Stimulated activated CD4-positive, alpha-beta T cell treated with anti-CD3 and anti-CD28 coated beads, Interleukin-4, amount 100 ng/mL, for 1 hour (primary cell): Measurements from ENCODE around the gene C1GALT1.
A peak's percentile ranks its signal among the peaks of the same experiment; 100 is the strongest.
"Not testable (repeated sequence)": the region's sequence is repeated elsewhere in the genome, so short reads cannot be mapped to it uniquely, and the experiment has no call there.

Experiments used
- DNase-seq: peaks from one replicate; pipeline ENCODE4 v3.0.0-alpha.2; 2020

Gene C1GALT1

GRCh38 chr7:7182156-7183060 lies at the start of gene C1GALT1:
C1GALT1 (plus strand) TSS chr7:7182544; CDS start chr7:7234320, 51,776 bp downstream.
- DNase-seq, result peak; percentile 98

- no peak for DNase-seq
Measured at GRCh38 chr7:7134046-7134445, 48.3 kb upstream of the C1GALT1 start.

- DNase-seq, result no peak
Measured at GRCh38 chr7:7135074-7135473, 47.3 kb upstream of the C1GALT1 start.

- DNase-seq, result not testable (repeated sequence)
Measured at GRCh38 chr7:7135924-7136323, 46.4 kb upstream of the C1GALT1 start.

DNA sequence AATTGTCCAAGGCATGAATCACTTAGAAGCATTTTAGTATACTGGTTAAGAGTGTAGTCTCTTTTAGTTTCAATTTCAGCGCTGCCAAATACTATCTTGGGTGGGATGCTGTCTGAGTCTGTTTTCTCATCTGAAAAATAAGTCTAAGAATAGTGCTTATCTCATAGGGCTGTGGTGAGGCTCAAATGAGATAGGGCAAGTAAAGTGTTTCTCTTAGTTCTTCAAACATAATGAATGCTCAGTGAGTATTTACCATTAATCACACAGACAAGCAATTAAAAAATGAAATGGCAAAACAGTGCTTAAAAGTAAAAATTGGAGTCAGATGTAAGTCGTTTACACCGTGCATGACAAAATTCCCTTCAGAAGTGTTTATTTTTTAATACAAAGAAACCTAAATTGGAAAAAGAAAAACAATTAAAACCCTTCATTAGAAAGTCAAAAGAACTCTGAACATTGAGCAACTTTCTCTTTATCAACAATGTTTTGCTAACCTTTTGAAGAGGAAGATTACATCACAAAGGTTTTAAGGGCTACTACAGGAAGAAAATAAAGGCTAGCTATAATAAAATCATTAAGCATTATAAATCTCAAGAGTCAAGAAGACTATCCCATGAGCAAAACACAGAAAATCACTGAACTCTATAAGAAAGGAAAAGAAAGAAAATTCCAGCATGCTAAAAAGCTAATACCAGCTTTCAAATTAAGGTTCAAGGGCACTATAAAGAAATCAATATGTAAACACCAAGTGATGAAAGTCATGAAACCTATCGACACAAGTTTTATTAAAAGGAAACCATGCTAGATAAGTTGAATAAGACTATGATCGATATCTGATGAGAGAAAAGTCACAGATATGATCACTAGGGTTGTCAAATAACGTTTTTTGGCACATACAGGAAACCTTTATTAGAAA lies 45.6 kb upstream of the C1GALT1 start:
- DNase-seq, result no peak

GRCh38 chr7:7138897-7139296 lies 43.4 kb upstream of the C1GALT1 start:
- no peak for DNase-seq

- DNase-seq, result not testable (repeated sequence)
Measured at GRCh38 chr7:7143404-7143803, 38.9 kb upstream of the C1GALT1 start.

GRCh38 chr7:7145151-7145550 lies 37.2 kb upstream of the C1GALT1 start:
- DNase-seq, result not testable (repeated sequence)

- no peak for DNase-seq
Measured at GRCh38 chr7:7146837-7147236, 35.5 kb upstream of the C1GALT1 start.

- no peak for DNase-seq
Measured at GRCh38 chr7:7148798-7149481, 33.4 kb upstream of the C1GALT1 start.

GRCh38 chr7:7151285-7151684 lies 31.1 kb upstream of the C1GALT1 start:
- DNase-seq, result no peak

GRCh38 chr7:7151865-7152264 lies 30.5 kb upstream of the C1GALT1 start:
- no peak for DNase-seq

DNA sequence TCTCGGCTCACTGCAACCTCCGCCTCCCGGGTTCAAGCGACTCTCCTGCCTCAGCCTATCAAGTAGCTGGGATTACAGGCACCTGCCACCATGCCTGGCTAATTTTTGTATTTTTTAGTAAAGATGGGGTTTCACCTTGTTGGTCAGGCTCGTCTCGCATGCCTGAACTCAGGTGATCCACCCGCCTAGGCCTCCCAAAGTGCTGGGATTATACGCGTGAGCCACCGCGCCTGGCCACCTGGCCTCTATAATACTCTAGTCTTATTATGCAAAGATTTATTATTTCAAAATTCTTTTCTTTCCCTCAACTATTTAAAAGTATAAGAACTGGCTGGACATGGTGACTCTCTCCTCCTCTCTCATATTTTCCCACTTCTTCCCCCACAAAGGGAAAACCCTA lies 30.0 kb upstream of the C1GALT1 start:
- DNase-seq, result no peak

DNA sequence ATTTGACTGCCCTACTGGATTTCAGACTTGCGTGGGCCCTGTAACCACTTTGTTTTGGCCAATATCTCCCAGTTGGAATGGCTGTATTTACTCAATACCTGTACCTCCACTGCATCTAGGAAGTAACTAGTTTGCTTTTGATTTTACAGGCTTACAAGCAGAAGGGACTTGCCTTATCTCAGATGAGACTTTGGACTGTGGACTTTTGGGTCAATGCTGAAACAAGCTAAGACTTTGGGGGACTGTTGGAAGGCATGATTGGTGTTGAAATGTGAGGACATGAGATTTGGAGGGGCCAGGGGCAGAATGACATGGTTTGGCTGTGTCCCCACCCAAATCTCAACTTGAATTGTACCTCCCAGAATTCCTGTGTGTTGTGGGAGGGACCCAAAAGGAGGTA lies 28.0 kb upstream of the C1GALT1 start:
- DNase-seq, result not testable (repeated sequence)

DNA sequence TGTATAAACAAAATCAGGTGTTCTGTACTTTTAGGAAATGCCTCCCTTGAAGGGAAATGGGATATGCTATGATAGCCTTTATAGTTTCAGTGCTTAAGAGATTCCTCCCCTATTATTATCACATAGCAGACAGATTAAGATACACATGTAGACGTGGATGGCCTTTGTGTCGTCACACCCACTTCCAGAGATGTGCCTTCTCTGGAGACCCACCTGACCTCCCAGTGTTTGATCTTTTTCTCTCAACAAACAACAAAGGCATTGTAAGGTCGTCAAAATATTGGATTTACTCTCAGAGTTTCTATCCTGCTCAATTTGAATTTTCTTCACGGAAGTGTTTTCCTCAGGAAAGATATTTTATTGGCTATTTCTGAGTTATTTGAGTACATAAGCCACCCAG lies 25.7 kb upstream of the C1GALT1 start:
- DNase-seq, result no peak

DNA sequence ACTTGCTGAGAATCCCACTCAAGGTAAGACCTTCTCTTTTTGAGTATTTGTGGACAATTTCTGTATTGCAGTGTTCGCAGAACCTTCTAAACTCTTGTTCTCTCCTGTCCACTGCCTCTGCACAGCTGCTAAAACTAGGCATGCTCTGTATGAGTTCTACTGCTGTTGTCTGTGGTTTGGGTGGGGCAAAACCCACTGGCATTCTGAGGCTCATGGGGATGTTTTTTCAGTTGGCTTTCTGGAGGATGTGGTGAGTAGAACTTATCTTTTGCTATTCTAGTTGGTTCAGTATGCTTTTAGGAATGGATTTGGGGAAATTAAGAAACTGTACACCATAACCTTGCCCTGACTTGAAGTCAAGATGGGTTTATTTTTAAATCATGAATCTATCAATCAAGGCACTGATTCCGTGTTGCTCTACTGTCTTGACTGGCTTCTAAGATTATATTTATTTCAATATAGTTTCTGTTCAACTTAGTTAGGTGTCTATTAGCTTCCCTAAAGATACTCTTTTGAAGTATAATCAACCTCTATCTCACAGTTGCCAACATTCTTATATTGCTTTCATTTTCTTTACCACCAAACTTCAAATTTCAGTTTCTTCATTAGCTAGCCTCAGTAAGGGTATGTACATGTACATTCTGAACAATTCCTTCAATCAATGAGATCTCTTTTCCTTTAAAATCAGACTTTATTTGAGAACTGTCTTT lies 25.0 kb upstream of the C1GALT1 start:
- peak; percentile 4 for DNase-seq

DNA sequence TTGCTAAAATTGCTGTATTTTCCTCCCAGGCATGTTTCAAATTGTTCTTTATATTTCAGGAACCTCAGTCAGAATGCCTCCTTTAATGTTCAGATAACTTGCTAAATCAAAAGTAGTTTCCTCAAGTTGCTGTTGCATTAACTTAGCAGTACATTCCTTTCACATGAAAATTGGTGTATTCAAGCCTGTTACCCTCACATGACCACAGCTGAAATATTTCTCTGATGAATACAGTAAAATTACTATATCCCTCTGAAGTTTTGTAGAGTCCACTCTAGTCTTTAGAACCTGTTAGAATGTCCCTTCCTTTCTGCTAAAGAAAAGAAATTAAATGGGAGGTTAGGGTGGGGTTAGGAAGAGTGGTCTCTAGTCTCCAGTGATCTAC lies 24.5 kb upstream of the C1GALT1 start:
- no peak for DNase-seq

- no peak for DNase-seq
Measured at GRCh38 chr7:7159063-7159658, 23.2 kb upstream of the C1GALT1 start.

DNA sequence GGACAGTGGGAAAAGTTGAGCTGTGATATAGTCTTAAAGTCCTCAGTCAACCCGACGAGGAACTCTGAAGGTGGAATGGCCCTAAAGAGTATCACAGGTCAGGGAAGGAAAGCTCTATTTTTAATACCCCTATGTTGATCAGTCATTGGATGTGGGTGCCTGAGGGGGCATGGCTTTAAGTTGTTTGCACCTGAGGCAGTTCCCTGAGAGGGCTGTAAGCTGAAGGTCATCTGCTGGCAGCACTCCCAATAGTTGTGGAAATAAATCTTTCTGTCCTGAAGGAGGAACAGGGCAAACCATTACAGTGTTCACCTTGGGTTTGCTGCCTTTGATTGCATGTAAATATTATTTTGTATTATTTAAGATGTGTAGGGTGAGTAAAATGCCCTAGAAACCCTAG lies 17.8 kb upstream of the C1GALT1 start:
- no peak for DNase-seq

- DNase-seq, result no peak
Measured at GRCh38 chr7:7165372-7165771, 17.0 kb upstream of the C1GALT1 start.

GRCh38 chr7:7166318-7166717 lies 16.0 kb upstream of the C1GALT1 start:
- no peak for DNase-seq

- no peak for DNase-seq
Measured at GRCh38 chr7:7169296-7169695, 13.0 kb upstream of the C1GALT1 start.
